Activated CD8-positive, alpha-beta memory T cell treated with anti-CD3 and anti-CD28 coated beads for 4 hours (primary cell): ENCODE data around the gene DHCR7.
"Not testable (repeated sequence)": the region's sequence is repeated elsewhere in the genome, so short reads cannot be mapped to it uniquely, and the experiment has no call there.

Experiments
- DNase-seq, 2 donors: peaks; one replicate each; pipeline ENCODE4 v3.0.0-alpha.2; 2020; ENCODE audit warnings: low read depth in 2 of 2

DHCR7 gene

GRCh38 chr11:71440021-71440755 lies 8.0 kb downstream of the DHCR7 start:
- no peak for DNase-seq

GRCh38 chr11:71438650-71439049 lies 9.5 kb downstream of the DHCR7 start:
- no peak for DNase-seq

- no peak for DNase-seq
Observed at GRCh38 chr11:71437879-71438278, 10.3 kb downstream of the DHCR7 start.

- DNase-seq = no peak
Observed at GRCh38 chr11:71437399-71437798, 10.8 kb downstream of the DHCR7 start.

GRCh38 chr11:71436861-71437260 lies 11.3 kb downstream of the DHCR7 start:
- DNase-seq = no peak

- DNase-seq = no peak
Observed at GRCh38 chr11:71435278-71435951, 12.8 kb downstream of the DHCR7 start.

- DNase-seq = no peak
Observed at GRCh38 chr11:71434576-71435130, 13.5 kb downstream of the DHCR7 start.

- DNase-seq = no peak
Observed at GRCh38 chr11:71433648-71434450, 14.3 kb downstream of the DHCR7 start.

GRCh38 chr11:71432761-71433647 lies 15.2 kb downstream of the DHCR7 start:
- DNase-seq = no peak

- no peak for DNase-seq
Observed at GRCh38 chr11:71431271-71431670, 16.9 kb downstream of the DHCR7 start.

- DNase-seq = no peak
Observed at GRCh38 chr11:71430166-71430565, 18.0 kb downstream of the DHCR7 start.

GRCh38 chr11:71429701-71430100 lies 18.5 kb downstream of the DHCR7 start:
- no peak for DNase-seq

GRCh38 chr11:71428861-71429435 lies 19.2 kb downstream of the DHCR7 start:
- DNase-seq = no peak

GRCh38 chr11:71426413-71426812 lies 21.8 kb downstream of the DHCR7 start:
- no peak for DNase-seq

GRCh38 chr11:71425860-71426259 lies 22.3 kb downstream of the DHCR7 start:
- DNase-seq = no peak

- DNase-seq = no peak
Observed at GRCh38 chr11:71425409-71425808, 22.8 kb downstream of the DHCR7 start.

GRCh38 chr11:71423181-71423790 lies 24.9 kb downstream of the DHCR7 start:
- no peak for DNase-seq

- DNase-seq = not testable (repeated sequence)
Observed at GRCh38 chr11:71422318-71422717, 25.9 kb downstream of the DHCR7 start.

- DNase-seq = no peak
Observed at GRCh38 chr11:71421392-71421950, 26.7 kb downstream of the DHCR7 start.
